Measurements from ENCODE around the gene LDHAL6B. TPM values are rescaled to one million over a fixed set of nuclear protein-coding genes. Genes with fewer than 3 reads are reported as not detected.

The LDHAL6B gene
- total RNA-seq, 3 donors from 2014 or later, result not detected

GRCh38 chr15:59229453-59229852 is 22.8 kb downstream of the LDHAL6B start:
- TF ChIP-seq CTCF (IDR thresholded peaks at IDR 0.05), result no peak
- Histone ChIP-seq H3K4me3 (no peak overlapping the region), H3K9me3 (no peaks in the 10 kb centered on the region), H3K4me1 (ENCODE audit: low read depth) (no peaks in the 10 kb centered on the region), H3K36me3 (ENCODE audit: low read depth) (no peaks in the 10 kb centered on the region)
- intact Hi-C loops (cut with DNase I, micrococcal nuclease), result no loop called here
- DNase-seq (no peak), ATAC-seq (no peak)

- ATAC-seq (no peak), DNase-seq (no peak)
- Histone ChIP-seq H3K4me1 (ENCODE audit: low read depth) (no peaks in the 10 kb centered on the region), H3K4me3 (no peak overlapping the region), H3K36me3 (ENCODE audit: low read depth) (no peaks in the 10 kb centered on the region), H3K9me3 (no peaks in the 10 kb centered on the region)
- no peak for TF ChIP-seq CTCF (IDR thresholded peaks at IDR 0.05)
- intact Hi-C loops (cut with DNase I, micrococcal nuclease), result no loop called here
Observed at GRCh38 chr15:59230531-59231055, 23.9 kb downstream of the LDHAL6B start.

GRCh38 chr15:59232476-59232875 is 25.8 kb downstream of the LDHAL6B start:
- Histone ChIP-seq H3K4me3 (no peak overlapping the region), H3K9me3 (no peaks in the 10 kb centered on the region), H3K36me3 (ENCODE audit: low read depth) (no peaks in the 10 kb centered on the region), H3K4me1 (ENCODE audit: low read depth) (no peaks in the 10 kb centered on the region)
- intact Hi-C loops (cut with DNase I, micrococcal nuclease), result no loop called here
- no peak for TF ChIP-seq CTCF (IDR thresholded peaks at IDR 0.05)
- no peak for DNase-seq
- ATAC-seq, result peak; percentile 18

- no peak for TF ChIP-seq CTCF (IDR thresholded peaks at IDR 0.05)
- DNase-seq (peak in 1 of 3 donors; percentile 32), ATAC-seq (peak; percentile 73)
- Histone ChIP-seq H3K4me3 (no peak overlapping the region), H3K4me1 (ENCODE audit: low read depth) (no peaks in the 10 kb centered on the region), H3K9me3 (no peaks in the 10 kb centered on the region), H3K36me3 (ENCODE audit: low read depth) (no peaks in the 10 kb centered on the region)
- intact Hi-C loops (cut with DNase I, micrococcal nuclease), result no loop called here
Observed at GRCh38 chr15:59236394-59236793, 29.8 kb downstream of the LDHAL6B start.

GRCh38 chr15:59237119-59237855 is 30.6 kb downstream of the LDHAL6B start:
- Histone ChIP-seq H3K9me3 (no peaks in the 10 kb centered on the region), H3K4me1 (ENCODE audit: low read depth) (no peaks in the 10 kb centered on the region), H3K36me3 (ENCODE audit: low read depth) (no peaks in the 10 kb centered on the region), H3K4me3 (no peak overlapping the region)
- no peak for DNase-seq
- intact Hi-C loops (cut with DNase I, micrococcal nuclease), result no loop called here
- no peak for ATAC-seq
- no peak for TF ChIP-seq CTCF (IDR thresholded peaks at IDR 0.05)
